ENCODE results near the gene UBA7. TPM values are rescaled to one million over a fixed set of nuclear protein-coding genes. Genes with fewer than 3 reads are reported as not detected.
"Not testable (repeated sequence)": the region's sequence is repeated elsewhere in the genome, so short reads cannot be mapped to it uniquely, and the experiment has no call there.

The UBA7 gene
- 23.3 and 23.4 TPM in 2 replicates for total RNA-seq

DNA sequence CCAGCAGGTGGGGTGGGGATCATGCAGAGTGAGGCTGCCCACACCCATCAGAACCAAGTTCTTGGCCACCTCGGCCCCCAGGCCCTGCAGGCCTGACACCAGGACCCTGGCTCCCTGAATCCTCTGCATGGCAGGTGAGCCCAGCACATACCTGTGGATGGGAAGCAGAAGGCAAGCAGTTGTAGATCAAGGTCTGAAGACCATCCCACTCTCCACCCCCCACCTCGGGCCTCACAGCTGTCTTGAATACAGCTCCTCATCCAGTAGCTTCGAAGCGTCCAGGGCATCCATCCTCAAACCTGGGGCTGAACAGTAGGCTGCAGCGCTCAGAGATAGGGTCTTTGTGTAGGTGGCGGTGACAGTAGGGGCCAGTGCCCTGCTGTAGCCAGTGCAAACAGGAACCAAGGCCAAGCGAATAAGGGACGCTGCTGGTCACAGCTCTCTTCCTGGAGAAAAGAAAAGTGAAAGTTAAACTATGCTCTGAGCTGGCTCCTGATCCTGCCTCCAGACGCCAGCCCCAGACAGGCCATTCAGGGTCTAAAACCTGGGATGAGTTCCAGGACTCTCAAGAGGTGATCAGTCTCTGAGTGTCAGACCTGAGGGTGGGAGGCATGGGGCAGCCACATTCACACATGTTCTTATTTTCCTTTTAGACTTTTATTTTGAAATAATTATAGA is at the start of gene UBA7:
UBA7 (minus strand) TSS at position 457 of the 678 bp plus-strand sequence; CDS start at position 291, 166 bp downstream.
- DNase-seq (ENCODE audit: low read depth in 2 of 2): peak; percentile 71 to 81

GRCh38 chr3:49859576-49860305 is 46.0 kb upstream of the UBA7 start:
- DNase-seq (ENCODE audit: low read depth in 2 of 2): no peak

- DNase-seq (ENCODE audit: low read depth in 2 of 2): peak; percentile 92 to 93
Observed at GRCh38 chr3:49856181-49857005, 42.6 kb upstream of the UBA7 start, which contains the start of gene TRAIP. TSS of gene TRAIP (minus strand) at chr3:49856564. CDS start at chr3:49856453, 111 bp downstream.

DNA sequence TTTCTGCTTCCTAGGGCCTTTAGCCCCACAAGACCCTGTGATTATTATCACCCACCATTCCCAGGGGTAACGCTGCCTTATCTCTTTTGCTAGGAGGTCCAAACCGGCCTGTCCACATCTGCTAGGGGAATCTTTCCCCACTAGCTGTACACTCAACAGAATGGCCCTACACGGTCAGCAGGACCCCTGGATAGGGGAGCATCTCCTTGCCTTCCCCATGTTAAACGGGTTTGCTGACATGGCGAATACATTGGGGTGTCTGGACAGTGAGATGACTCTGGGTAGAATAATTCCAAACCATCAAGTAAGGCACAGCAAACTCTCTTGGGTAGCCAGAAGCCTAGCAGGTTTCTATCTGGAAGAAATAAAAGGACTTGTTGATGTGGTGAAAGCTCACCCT is 41.9 kb upstream of the UBA7 start:
- no peak for DNase-seq (ENCODE audit: low read depth in 2 of 2)

GRCh38 chr3:49845694-49846093 is 31.9 kb upstream of the UBA7 start:
- DNase-seq (ENCODE audit: low read depth in 2 of 2): no peak

DNA sequence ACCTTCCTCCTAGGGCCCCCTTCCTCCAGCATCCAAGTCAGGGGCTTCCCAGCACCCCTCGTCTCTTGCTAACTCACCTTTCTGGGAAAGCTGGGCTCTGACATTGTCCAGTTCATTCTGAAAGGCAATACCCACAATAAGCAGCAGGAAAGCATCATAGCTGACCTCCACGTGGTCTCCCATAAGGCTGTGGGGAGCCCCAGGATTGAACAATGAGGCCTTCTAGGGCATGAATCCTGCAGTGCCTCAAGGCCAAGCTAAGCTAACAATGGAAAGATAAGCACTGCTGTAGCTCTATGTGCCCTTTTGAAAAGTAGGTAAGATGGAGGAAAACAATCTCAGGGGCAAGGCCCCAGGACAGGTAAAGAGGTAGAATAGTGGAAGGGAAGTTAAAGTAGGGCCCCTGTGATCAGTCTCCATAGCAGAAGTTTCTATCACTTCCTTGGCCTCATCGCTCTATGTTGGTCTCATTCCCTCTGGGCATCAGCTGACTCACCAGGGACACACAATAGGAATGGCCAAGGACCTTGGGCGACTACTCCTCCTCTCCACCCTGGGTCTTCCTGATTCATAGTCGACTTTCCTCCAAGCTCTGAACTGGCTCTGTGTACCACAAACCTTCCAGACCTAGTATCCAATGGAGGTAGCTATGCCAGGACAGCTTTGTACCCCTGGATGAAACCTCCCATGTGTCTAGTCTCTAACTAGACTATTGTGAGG is 30.9 kb upstream of the UBA7 start:
- DNase-seq (ENCODE audit: low read depth in 2 of 2): no peak

- no peak for DNase-seq (ENCODE audit: low read depth in 2 of 2)
Observed at GRCh38 chr3:49842843-49843517, 29.2 kb upstream of the UBA7 start.

- no peak for DNase-seq (ENCODE audit: low read depth in 2 of 2)
Observed at GRCh38 chr3:49841806-49842205, 28.1 kb upstream of the UBA7 start.

- DNase-seq (ENCODE audit: low read depth in 2 of 2): peak; percentile 41 to 53
Observed at GRCh38 chr3:49841126-49841696, 27.5 kb upstream of the UBA7 start.

DNA sequence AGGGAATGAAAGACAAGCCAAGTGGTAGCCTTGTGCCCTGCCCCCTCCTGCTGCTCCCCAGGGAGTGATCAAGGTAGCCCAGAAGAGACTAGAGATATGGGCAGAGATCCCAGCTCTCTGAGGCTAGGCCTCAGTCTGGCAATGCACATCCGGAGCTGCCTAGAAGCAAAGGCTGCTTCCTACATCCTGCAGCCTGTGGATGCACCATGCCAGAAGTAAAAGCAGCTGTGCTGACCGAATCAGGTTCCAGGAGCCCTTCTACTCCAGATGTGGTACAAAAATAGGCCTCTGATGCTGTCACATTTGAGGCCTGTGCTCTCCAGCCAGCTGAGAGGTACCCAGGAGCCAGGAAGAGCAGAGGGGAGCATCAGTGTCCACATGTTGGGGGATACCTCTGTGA is 26.6 kb upstream of the UBA7 start:
- DNase-seq (ENCODE audit: low read depth in 2 of 2): no peak

DNA sequence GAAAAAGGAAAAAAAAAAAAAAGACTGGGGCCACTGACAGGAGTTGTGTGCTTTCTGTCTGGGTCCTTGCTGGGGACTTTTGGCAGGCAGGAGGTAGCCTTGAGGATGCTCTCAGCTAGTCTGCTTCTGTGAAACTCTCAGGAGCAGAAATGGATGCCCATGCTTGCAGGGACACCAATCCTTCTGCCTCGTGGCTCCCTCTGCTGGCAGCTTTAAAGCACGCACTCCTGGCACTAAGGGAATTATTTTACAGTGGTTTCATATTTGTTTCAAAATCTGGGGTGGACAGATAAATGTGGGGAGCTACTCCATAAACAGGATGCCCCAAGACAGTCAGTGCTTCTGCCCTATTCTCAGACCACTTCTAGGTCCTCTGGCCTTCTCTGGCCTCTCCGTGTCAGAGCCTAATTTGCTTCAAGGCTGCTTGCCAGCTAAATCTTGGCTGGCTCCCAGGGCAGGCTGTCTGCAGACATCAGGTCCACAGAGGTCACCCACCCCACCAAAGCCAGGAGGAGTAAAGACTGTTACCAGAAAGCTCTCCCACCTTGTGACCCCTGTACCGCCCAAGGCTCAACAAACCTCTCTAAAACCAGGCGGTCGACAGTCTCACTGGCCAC is 25.5 kb upstream of the UBA7 start:
- DNase-seq (ENCODE audit: low read depth in 2 of 2): peak; percentile 82 to 88

DNA sequence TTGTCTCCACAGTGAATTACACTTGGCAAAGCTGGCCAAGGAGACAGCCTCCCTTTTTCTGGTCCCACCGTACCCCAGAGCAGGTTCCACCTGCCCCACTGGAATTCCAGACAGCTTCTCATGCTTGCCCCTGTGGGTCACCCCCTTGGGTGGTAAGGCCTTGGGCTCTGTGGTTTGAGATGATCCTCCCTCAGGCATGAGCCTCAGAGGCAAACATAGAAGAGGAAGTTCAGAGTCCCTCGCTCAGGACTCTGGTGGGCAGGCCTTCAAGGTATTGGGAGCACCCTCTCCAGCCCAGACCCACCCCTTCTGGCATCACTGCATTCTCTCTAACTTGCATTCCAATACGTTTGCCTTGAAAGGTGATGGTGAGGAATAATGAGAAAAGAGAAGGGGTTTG is 17.6 kb upstream of the UBA7 start:
- no peak for DNase-seq (ENCODE audit: low read depth in 2 of 2)

DNA sequence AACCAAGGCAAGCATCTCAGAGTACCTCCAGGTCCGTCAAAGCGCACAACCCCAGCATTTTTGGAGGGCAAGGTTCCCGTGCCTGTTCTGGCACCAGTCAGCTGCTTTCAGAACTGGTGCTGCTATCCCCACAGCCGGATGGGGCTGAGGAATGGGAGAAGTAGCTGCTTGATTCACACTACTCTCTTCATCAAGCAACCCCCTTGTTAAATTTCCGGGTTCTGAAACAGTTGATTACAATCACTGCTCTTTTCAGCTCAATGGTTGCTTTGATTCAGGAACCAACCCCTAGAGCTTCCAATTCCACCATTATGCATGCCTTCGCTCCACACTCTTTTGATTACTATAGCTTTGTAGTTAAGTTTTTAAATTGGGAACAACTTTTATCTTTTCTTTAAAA is 12.3 kb upstream of the UBA7 start:
- no peak for DNase-seq (ENCODE audit: low read depth in 2 of 2)

DNA sequence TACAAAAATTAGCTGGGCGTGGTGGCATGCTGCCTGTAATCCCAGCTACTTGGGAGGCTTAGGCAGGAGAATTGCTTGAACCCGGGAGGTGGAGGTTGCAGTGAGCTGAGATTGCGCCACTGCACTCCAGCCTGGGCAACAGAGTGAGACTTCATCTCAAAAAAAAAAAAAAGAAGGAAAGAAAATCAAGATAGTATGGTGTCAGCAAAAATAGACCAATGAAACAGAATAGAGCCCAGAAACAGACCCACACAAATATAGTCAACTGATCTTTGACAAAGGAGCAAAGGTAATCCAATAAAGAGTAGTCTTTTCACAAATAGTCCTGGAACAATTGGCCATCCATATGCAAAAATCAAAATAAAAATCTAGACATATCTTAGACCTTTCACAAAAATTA is 9.4 kb upstream of the UBA7 start:
- not testable (repeated sequence) for DNase-seq (ENCODE audit: low read depth in 2 of 2)

- peak in 1 of 2 donors; percentile 24 for DNase-seq (ENCODE audit: low read depth in 2 of 2)
Observed at GRCh38 chr3:49812916-49813496, 747 bp downstream of the UBA7 start.

GRCh38 chr3:49807431-49808114 is 6.2 kb downstream of the UBA7 start:
- peak in 1 of 2 donors; percentile 59 for DNase-seq (ENCODE audit: low read depth in 2 of 2)

DNA sequence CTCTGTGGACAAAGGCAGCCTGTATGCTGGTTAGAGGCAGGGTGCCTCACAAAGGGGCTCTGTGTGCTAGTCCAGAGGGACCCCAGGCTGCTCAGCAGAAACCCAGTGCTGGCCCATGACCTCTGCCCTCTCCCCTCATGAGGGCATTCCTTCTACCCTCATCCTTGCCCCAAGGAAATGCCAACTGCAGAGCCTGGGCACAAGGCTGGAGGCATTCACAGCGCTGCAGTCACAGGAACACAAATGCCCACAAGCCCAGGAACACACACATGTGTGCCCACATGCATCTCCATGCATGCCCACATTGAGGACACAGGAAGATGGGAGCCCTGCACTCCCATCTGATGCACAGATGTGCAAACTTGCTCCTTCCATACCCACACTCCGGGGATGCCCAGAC is 6.9 kb downstream of the UBA7 start:
- DNase-seq (ENCODE audit: low read depth in 2 of 2): no peak

DNA sequence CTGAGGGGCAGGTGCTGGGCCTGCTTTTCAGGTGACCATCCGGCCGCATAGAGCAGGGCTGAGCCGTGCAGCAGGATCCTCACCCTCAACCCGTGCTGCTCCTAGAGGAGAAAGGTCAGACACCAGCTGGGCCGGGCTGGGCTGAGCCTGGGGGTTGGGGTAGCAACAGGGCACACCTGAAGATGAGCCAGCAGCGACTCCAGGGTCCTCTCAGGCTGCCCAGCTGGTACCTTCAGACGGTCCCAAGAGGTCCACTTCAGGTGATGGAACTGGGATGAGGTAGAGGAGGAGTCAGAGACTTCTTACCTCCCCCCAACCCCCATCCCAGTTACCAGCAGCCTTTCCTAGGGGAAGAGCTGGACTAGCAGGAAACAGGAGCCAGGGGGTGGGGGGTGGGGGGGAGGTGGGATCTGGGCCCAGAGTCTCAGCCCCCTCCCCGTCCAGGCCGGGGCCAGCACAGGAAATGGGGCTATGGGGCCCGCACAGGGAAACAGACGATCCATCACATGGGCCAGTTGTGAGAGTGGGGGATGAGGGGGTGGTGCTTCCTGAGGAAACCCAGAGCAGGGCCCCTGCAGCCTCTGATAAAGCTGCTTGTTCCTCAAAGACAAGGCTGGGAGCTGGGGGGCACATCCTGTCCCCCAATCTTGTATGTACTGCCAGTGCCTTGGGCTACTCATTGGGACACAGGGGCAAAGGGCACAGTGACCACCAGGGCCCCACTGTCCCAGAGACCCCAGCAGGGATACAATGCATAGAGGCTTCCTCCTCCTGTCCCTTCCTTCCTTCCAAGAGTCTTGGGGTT is 7.7 kb downstream of the UBA7 start:
- DNase-seq (ENCODE audit: low read depth in 2 of 2): peak; percentile 83 to 90

Measured in lung microvascular endothelial cell (primary cell).